ENCODE data around the gene PSMA2. TPM values are rescaled to one million over a fixed set of nuclear protein-coding genes. Genes with fewer than 3 reads are reported as not detected.

PSMA2 gene
- total and polyA plus RNA-seq, 2 donors (not counting 3 experiments of a cell fraction or from before 2014, with no cell fraction given), result 107 to 118 TPM

DNA sequence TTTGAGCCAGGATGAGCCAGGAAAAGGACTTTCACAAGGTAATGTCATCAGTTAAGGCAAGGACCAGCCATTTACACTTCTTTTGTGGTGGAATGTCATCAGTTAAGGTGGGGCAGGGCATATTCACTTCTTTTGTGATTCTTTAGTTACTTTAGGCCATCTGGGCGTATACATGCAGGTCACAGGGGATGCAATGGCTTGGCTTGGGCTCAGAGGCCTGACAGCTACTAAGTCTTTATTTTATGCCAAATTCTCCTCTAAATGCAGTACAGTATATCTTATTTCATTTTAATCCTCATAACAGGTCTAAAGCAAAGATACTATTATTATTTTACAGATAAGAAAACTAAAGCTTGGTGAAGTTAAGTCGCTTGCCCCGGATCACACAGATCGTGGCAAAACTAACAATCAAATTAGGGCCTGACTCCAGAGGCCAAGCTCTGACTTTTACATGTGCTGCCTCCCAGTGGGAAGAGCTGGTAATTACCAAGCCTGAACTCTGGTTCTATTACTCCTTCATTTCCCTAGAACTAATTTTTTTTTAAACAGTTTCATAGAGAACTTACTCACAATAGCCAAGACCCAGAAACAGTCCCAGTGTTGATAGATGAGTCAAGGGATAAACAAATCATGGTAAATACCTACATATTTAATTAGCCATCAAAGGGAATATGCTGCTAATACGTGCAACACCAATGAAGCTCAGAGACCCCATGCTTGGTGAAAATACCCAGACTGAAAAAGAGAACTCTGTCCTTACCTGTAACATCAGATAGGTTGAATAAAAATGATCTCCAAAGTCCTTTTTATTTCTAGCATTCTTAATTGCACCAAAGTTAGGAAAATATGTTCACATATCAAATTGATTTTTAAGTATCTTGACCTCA lies 55.5 kb downstream of the PSMA2 start:
- H3K4me2 ChIP-seq (ENCODE audit: insufficient read depth, low read length), result no peak overlapping the region
- no peaks in the 10 kb centered on the region for H4K20me1 ChIP-seq (replicated peaks; ENCODE audit: control insufficient read depth, extremely low read depth, insufficient read depth, low read length)
- dilution Hi-C loops (cut with MboI; ENCODE audit: extremely low pct_ligation_motif_present, low sequenced_read_pairs) (no loop called here), intact Hi-C loops (cut with micrococcal nuclease) (loop anchor here (1.0 kb wide), 2 partner anchors 899 to 933 kb away; no protein-coding TSS in a partner anchor)
- CTCF ChIA-PET, result interaction anchor here (0.8 to 6.2 kb wide), 36 partner anchors 9 to 960 kb away, joined by 3 to 354 read pairs (median 4); partner anchors contain the start of genes MRPL32 and PSMA2
- H3K79me2 ChIP-seq (ENCODE audit: control insufficient read depth, insufficient read depth, low read length), result no peaks in the 10 kb centered on the region
- no peak overlapping the region for H3K4me3 ChIP-seq (replicated peaks in 1 of 3; ENCODE audit: insufficient read depth in 1 of 3, low read depth in 1 of 3, low read length in 3 of 3)
- POLR2A ChIA-PET, result no interaction called here
- DNase-seq (ENCODE audit: low read depth, low spot score), result peak; percentile 67
- no peaks in the 10 kb centered on the region for H3K9me3 ChIP-seq (replicated peaks; ENCODE audit: control insufficient read depth, insufficient read depth, low read length)
- no peak overlapping the region for H2AFZ ChIP-seq (ENCODE audit: low read depth, low read length)
- TF ChIP-seq, protein P1, sequence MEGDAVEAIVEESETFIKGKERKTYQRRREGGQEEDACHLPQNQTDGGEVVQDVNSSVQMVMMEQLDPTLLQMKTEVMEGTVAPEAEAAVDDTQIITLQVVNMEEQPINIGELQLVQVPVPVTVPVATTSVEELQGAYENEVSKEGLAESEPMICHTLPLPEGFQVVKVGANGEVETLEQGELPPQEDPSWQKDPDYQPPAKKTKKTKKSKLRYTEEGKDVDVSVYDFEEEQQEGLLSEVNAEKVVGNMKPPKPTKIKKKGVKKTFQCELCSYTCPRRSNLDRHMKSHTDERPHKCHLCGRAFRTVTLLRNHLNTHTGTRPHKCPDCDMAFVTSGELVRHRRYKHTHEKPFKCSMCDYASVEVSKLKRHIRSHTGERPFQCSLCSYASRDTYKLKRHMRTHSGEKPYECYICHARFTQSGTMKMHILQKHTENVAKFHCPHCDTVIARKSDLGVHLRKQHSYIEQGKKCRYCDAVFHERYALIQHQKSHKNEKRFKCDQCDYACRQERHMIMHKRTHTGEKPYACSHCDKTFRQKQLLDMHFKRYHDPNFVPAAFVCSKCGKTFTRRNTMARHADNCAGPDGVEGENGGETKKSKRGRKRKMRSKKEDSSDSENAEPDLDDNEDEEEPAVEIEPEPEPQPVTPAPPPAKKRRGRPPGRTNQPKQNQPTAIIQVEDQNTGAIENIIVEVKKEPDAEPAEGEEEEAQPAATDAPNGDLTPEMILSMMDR (IDR thresholded peaks at IDR 0.05; ENCODE audit: extremely low read depth in 1 of 2, insufficient read depth in 1 of 2, low read depth in 1 of 2, low read length in 2 of 2), result peak; percentile 60 to 68
- no peak for TF ChIP-seq POLR2AphosphoS5 (IDR thresholded peaks at IDR 0.05; ENCODE audit: insufficient read depth, low read depth, low read length)
- FAIRE-seq, result peak; percentile 88
- H3K4me1 ChIP-seq (ENCODE audit: control insufficient read depth, extremely low read depth, insufficient read depth, low read length), result no peaks in the 10 kb centered on the region
- no TSS peak for BruUV-seq (replicated peaks)
- H3K9me1 ChIP-seq (replicated peaks; ENCODE audit: control insufficient read depth, extremely low read depth, insufficient read depth, low read length), result no peaks in the 10 kb centered on the region
- no peak overlapping the region for H3K9ac ChIP-seq (replicated peaks; ENCODE audit: extremely low read depth, insufficient read depth, low read length)
- H3K36me3 ChIP-seq (ENCODE audit: control insufficient read depth in 2 of 2, extremely low read depth in 1 of 2, insufficient read depth in 2 of 2, low read length in 2 of 2), result no peaks in the 10 kb centered on the region
- H3K27ac ChIP-seq (ENCODE audit: insufficient read depth, low read depth, low read length), result no peak overlapping the region
- peaks cover 3 to 6% of the 10 kb centered on the region in 2 experiments for H3K27me3 ChIP-seq (ENCODE audit: control insufficient read depth in 2 of 2, insufficient read depth in 2 of 2, low read length in 2 of 2)
